ENCODE data around the gene STOM.
"Not testable (repeated sequence)": the region's sequence is repeated elsewhere in the genome, so short reads cannot be mapped to it uniquely, and the experiment has no call there.

Gene STOM

DNA sequence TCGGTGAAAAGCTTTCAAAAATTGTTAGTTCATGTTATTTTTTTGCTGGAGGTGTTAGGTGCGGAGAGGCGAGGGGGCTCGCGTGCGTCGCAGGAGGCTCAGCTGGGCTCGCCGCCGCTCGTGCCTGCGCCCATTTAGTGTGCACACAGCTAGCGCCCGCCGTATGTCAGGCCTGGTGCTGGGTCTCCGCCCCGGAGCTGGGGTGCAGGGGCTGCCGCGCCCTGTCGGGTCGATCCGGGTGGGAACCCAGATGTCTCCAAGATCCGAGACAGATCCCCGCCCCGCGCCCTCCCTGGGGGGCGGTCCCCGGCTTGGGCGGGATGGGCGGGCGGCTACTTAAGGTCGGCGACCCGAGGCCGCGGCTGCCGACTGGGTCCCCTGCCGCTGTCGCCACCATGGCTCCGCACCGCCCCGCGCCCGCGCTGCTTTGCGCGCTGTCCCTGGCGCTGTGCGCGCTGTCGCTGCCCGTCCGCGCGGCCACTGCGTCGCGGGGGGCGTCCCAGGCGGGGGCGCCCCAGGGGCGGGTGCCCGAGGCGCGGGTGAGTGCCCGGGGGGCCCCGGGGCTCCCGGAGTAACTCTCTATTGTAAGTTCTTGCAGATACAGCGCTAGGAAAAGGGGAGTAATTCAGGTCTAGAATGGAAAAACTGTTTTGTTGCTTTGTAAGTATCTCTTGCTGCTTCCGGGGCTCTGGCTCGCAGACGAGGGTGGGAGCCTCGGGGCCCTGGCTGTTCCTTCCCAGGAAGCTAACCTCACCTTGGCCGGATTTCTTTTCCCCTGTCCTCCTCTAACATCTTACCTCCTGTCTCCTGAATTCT lies 70.4 kb downstream of the STOM start:
- DNase-seq: no peak

DNA sequence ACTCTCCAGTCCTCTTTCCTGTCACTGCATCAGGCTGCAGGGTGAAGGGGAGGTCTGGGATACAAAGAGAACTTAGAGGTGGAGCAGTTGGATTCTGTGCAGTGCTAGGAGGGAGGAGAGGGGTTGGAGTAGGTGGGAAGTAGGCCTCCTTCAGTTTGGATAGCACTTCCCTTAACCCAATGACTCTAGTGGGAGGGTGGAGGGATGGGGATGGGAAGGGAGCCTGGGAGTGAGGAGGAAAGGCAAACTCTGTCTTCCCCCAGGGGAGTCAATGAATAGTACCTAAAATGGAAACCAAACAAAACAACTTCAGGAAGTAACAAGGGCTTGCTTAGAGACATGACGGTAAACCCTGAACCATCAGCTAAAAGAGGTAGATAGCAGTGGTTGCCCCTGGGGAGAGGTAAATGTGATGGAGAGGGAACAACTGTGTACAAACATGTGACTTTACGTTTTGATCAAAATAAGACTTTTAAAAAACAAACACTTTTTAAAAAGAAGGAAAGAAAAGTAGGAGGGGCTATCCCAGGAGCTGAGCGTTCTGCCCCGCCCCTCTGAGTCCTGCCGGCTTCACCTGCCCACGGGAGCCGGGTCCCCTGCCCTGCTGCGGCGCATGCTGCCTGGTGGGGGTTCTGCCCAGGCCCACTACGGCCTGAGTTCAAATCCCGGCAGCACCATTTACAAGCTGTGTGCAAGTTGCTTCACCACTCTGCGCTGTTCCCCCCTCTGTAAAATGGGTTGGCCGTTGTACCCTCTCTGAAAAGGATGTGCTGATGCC lies 71.2 kb downstream of the STOM start:
- DNase-seq: no peak

DNA sequence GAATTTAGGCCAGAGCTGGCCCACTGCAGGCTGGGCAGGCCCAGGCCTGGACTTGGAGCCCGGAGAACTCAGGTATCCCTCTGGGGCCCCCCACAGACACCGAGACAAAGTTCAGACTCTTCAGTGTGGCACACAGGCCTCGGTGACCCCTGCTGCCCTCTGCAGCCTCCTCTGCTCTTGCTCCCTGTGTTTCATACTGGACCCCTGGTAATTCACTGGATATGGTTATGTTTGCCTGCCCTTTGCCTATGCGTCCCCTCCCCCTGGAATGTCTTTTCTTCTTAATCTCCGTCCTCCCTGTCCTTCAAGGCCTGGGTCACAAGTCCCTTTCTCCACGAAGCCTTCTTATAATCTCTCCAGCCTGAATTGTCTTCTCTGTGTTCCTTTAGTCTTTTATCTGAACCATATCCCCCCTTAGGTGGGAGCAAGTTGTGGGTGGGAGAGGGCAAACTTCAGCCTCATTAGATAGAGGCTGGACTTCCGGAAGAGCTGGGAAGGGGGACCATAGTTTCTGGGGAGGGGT lies 72.0 kb downstream of the STOM start:
- no peak for DNase-seq

DNA sequence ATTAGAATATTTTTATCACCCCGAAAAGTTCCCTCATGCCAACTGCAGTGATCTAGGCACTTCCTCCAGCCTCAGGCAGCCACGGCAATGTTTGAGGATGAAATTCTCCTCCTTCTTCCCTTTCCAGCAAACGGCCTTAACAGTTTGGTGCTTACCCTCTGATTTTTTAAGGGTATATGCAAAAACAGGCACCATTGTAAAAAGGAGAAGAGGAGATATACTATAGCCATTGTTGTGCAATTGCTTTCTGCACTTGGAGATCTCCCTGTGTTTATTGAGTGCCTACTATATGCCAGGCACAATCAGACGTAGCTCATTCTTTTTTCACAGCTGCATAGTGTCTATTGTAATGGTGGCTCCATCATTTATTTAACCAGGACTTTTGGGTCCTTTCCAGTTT lies 72.7 kb downstream of the STOM start:
- DNase-seq: no peak

DNA sequence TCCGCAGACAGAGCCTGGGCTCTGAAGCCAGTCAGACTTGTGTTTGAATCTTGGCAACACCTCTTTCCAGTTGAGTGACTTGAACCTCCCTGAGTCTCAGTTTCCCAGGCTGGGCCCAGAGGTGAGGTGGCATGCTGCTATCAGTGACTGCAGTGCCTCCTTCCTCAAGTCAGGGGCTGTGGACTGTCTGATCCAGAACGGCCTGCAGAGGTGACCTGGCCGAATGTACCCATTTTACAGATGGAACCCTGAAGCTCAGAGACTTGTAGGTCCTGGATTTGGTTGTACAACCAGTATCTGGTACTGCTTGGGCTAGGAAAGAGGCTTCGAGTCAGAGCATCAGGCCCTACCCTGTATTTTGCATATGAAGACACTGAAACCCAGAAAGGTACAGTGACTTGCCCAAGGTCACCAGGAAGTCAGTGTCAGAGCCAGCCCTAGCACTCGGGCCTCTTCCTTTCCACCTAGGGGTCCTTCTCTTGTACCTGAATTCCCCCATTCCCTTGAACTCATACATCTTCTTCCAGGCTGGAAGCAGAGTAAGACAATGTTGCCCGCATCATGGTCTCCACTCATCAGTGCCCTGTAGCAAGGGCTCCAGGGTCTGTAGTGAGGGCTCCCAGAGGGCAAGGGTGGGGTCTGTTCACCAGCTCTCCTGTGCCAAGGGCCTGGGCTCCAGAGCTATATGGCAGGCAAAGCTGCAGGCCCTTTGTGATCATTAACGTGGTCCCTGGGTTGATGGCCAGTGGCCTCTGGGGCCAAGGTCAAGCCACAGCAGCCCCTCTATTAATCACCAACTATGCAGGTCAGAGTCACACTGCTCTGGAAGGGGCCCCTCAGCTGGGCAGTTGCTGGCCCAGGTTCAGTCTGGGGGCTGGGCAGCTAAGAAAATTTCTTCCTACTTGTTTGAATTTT lies 73.6 kb downstream of the STOM start:
- DNase-seq: no peak

DNA sequence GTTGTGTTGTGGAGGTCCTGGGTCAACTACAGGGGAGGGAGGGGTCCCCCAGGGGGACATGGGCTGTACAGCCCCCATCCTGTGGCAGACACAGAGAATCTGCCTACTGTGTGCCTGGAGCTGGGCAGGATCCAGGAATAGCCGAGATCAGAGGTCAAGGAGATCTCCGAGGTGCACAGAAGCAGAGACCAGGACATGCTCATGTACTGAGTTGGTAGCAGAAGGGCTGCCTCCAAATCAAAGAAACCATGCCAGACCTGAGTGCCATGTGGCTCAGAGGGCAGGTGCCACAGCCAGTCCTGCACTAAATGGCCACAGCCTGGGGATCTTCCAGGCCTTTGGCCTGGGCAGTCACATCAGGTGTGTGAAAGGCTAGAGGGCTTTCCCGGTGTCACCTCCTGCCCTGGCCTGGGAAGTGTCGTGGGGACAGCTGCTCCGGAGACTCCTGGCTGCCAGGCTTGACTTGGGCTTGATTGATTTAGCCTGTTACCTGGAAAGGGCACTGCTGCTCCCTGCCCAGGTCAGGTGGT lies 74.3 kb downstream of the STOM start:
- DNase-seq: no peak

DNA sequence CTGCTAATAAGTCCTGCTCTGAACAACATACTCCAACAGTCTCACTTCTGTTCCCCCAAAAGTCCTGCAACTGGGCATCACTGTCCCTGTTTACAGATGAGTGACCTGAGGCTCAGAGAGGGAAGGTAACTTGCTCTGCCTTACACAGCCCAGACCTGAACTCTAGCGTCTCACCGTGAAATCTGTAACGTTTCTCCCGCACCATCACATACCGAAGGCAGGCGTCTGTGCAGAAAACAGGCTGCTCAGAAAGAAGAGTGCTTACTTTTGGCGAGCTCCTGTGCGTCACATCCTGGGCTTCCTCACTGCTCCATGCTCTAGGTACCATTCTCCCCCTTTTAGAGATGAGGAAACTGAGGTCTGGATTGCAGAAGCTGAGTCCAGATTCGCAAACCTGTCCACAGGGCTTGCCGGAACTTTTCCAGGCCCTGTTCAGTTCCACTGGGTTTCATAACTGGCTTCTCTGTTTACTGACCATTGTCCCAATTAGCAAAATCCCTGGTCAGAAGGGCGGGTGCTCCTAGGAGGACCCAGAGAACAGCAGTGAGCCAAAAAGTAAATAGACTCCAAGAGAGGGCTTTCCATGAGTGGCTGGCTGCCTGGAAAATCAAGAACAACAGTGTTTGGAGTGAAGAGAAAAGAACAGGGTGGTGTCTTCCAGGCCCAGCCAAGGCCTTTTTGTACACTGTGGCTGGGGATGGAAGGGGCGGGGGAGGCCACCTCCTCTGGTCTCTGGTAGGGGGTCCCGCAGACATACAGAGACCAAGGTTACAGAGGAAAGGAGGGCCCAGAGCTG lies 75.0 kb downstream of the STOM start:
- no peak for DNase-seq

DNA sequence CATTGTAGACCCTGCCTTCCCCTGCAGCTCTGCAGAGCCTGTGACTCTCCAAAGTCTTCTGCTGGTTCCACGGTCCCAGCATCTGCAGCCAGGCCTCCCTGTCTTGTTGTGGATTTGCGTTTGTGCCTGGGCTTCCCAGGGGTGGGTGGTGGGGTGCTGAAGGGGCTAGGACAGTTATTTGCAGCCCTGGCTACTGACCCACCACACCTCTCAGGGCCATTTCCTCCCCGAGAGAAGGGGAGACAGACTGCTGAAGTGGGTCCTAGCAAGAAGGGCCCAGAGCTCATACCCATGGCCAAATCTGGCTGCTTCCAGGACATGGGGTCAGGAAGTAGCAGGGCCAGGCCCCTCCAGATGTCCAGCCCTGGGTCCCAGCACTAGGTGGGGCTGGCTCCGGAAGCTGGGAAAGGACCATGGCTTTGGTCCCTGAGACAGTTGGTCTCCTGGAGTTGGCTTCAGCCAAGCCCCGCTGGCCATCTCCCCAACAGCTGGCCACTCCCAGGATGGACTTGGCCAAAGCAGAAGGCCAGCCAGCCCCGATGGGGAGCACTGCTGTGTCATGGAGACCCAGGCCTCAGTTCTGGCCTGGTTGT lies 75.8 kb downstream of the STOM start:
- DNase-seq: no peak

DNA sequence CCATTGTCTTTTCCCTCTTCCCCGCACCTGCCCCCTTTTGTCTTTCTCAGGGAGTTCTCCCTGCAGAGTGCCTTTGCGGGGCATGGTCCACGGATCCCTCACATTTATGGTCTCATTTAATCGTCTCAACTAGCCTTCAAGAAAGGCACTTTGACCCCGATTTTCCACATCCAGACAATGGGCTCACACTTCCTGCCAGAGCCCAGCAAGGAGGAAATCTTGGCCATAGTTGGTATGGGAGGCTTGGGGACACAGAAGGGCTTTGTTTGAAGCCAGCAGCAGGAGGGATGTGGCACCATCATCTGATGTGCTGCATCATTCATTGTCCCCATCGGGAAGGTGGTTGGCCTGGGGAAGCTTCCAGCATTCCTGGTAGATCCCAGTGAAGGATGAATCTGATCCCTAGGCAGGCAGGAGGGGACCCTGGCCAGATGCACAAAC lies 77.2 kb downstream of the STOM start:
- no peak for DNase-seq

DNA sequence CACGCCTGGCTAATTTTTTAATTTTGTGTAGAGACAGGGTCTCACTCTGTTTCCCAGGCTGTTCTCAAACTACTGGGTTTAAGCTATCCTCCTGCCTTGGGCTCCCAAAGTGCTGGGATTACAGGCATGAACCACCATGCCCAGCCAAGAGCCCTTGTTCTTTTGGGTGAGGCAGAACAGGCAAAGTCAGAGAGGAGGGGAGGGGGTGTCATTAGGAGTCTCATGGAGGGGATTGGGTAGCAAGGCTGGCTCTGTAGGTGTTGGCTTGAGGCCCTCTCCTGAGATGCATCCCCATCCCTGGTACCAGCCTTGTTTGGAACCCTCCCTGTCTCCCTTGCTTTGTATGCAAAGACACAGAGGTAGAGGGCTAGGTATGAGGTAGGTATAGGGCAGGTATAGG lies 78.0 kb downstream of the STOM start:
- DNase-seq: no peak

DNA sequence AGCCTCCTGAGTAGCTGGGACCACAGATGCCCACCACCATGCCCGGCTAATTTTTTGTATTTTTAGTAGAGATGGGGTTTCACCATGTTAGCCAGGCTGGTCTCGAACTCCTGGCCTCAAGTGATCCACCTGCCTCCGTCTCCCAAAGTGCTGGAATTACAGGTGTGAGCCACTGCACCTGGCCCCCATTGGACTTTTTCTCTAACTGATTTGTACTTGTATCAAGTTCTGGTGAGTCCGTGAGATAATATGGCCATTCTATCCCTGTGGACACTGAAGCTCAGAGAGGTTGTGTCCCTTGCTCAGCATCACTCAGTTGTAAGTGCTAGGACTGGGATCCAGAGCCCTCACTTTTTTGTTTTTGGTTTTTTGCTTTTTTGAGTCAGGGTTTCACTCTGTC lies 78.5 kb downstream of the STOM start:
- DNase-seq: not testable (repeated sequence)

DNA sequence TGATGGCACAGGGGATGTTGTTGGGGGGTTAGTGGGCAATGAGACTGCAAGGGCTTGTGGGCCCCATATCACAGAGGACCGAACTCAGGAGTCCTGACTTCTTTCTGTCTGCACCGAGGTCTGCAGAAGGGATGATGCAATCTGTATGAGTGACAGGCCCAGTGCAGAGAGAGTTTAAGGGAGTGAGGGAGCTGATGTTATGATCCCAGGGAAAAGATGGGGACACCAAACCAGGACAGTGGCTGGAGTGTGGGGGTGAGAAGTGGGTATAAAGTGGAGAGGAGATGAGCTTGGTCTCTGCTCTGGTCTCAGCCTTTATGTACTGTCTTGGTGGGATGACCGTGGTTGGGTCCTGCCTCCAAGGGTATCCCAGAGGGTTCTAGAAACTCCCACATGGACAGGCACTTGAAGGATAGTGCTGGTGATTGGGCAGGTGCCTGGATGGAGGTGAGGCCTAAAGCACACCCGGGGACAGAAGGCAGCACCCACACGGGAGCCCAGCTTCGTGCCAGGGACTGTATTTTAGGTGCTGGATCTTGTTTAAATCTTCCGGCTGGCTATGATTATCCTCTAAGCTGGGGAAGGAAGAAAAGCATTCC lies 80.2 kb downstream of the STOM start:
- DNase-seq: no peak

DNA sequence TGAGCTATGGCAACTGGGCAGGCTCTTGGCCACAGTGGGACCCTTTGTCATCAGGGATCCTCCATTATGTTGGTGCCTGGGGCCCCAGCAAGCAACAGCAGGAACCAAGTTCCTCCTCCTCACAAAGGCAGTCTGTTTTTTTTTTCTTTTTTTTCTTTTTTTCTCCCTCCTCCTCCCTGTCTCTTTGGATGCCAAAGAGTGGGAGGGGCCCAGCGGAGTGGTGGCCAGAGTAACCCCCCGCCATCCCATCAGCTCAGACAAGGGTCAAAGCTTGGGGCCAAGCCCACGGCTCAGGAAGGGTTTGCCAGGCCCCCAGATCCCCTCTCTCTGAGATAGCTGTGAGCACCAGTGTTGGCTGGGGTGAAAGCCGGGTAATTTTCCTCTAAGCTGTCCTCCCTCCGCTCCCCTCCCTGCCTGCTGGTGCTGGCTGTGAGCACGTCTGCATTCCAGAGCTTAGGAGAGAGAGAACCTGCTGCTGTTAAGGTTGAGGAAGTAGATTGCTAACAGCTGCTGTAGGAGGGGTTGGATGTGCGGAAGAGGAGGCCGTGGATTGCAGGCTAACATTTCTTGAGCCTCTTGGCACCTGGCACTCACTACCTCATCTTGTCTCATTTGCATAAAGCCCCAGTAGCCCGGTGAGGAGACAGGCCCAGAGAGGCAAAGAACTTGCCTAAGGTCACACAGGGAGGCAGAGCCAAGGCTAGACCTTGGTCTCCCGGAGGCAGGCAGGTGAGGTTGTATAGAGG lies 80.9 kb downstream of the STOM start:
- peak; percentile 48 for DNase-seq
